HS-5 (cell line): ENCODE results near the gene GPATCH8.
"Not testable (repeated sequence)": the region's sequence is repeated elsewhere in the genome, so short reads cannot be mapped to it uniquely, and the experiment has no call there.

ENCODE experiments used
- DNase-seq: peaks from one replicate; pipeline ENCODE4 v3.0.0-alpha.2; 2012; ENCODE audit warnings: low read depth

GPATCH8 gene

DNA sequence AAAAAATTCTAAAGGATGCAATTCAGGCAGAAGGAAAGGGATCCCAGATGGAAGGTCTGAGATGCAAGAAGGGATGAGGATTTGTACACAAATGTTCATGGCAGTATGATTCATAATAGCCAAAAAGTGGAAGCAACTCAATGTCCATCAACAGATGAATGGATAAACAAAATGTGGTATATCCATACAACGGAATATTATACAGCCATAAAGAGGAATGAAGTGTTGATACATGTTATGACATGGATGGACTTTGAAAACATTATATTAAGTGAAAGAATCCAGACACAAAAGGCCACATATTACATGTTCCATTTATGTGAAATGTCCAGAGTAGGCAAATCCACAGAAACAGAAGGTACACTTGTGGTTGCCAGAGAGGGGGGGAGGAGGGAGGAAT lies 23.9 kb upstream of the GPATCH8 start:
- no peak for DNase-seq

DNA sequence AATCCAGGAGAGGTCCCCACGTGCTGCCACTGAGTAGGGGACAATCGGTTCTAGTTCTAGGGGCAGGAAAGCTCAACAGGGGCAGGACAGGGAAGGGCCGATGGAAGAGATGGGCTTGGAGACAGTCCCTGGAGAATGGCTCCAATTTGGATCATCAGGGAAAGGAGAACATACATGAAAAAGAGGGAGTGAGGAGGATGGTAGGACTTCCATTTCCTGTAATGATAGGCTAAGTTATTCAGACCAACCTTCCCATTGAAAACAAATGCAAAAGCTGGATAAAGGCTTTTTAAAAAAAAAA lies 20.4 kb upstream of the GPATCH8 start:
- DNase-seq = no peak

DNA sequence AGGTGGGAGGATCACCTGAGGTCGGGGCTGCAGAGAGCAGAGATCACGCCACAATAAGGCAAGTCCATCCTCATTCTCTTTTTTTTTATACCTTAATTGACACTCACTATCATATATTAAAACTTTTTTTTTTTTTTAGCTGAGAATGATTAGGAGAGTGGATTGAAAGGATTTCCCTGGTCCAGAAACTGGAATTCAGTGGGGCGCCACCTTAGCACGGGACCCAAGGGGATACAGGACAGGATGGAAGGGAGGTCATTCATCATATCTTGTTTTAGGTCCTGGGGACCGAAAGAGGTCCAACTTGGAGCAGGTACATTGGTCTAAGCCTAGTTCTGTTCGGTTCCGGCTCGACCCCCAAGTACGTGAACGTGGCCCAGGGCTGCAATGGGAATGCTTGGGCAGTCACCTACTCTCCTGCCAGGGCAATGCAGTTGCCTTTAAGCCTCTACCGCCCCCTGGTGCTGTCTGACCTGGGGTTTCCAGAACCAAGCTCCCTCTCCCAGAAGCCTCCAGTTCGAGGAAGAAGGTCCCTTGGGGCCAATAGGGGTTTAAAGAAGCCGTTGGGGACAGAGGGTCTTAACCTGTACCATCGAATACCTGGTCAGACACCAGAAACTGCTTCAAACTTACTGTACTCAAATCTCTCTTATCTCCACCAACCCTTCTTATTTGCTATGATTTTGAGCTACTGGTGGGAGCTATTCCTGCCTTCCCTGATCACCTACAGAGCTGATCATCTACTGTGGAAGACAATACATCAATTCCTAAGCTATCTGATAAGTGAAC lies 19.9 kb upstream of the GPATCH8 start:
- no peak for DNase-seq

DNA sequence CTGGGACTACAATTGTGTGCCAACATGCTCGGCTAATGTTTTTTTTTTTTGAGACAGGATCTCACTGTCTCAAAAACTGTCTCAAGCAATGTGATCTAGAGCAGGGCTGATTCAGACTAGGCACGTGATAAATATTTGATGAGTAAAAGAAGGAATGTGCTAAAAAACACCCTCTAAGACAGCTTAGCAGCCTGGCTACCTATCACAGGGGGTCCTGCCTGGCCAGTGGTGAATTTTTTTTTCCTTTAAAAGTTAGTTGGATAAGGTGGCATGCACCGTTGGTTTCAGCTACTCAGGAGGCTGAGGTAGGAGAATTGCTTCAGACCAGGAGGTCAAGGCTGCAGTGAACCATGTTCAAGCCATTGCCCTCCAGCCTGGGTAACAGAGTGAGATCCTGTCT lies 14.8 kb upstream of the GPATCH8 start:
- DNase-seq = no peak

DNA sequence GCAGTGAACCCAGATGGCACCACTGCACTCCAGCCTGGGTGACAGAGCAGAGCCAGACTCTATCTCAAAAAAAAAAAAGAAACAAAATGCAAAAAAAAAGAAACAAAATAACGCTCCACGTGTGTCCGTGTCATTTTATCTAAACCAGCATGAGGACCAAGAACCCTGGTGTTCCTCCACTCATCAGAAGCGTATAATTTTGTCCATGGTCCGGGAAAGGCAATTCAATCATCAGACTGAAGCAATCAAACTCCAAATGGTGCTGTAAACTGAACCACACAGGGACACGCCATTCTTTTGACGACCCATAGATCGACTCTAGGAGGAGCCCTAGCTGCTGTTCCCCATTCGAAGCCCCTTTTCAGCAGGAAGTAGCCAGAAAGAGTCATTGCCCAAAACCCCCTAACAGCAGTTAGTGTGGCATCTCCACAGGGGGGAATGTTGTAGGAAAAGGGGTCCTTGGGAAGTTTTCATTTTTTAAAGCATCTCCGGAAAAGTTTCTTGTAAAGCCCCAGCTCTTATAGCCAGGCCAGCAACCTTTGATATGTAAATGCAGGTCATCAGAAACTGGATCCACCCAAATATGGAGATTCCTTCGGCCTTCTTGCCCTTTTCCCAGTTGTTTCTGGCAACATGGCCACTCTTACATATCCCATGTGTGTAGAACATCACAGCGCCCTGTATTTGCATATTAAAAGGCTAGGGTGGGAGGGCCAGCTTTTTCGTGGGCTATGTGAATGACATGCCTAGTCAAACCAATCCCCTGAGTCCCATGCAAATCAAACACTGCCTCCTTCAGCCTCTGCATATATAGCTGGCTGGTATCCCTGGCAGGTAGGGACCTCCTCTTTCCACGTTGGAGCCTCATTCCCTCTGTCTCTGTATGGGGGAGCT lies 8.3 kb upstream of the GPATCH8 start:
- not testable (repeated sequence) for DNase-seq

DNA sequence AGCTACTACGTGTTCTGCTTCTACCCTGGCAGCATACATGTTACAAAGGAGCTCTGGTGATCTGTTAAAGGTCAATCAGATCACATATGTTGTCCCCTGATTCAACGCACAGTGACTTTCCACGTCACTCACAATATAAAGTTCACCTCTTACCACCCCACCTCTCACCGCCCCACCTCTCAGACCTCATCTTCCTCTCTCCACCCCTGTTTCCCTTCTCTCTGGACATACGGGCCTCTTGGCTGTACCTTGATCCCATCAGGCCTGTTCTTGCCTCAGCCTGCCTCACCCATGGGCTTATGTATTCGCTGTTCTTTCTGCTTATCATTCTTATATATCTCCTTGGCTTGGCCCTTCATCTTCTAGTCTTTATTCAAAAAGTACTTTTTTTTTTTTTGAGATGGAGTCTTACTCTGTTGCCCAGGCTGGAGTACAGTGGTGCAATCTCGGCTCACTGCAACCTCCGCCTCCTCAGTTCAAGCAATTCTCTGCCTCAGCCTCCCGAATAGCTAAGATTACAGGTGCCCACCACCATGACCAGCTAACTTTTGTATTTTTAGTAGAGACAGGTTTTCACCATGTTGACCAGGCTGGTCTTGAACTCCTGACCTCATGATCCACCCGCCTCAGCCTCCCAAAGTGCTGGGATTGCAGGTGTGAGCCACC lies 3.9 kb upstream of the GPATCH8 start:
- DNase-seq = not testable (repeated sequence)

DNA sequence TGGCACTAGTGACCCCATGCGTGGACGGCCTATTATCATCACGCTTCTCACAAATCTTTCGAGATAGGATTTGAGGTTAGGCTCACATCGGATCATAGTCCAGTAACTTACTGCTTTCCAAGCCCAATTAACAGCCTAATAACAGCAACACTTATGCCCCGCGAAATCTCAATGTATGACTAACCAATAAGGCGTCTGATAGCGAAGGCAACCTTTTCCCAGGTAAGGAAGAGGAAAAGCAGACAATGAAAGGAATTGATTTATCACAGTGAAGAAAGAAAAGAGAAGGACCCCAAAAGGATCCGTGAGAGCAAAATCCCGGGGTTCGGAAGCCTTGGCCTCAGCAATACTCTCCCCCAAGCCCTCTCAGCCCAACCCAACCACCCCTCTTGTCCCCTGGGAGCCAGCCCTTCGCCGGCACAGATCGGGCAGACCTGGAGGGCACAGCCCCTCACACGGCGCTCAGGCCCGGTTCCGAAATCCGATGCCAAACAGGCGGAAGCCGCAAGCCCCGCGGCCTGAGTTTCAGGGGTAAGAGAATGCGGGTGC lies 534 bp downstream of the GPATCH8 start:
- DNase-seq = no peak

DNA sequence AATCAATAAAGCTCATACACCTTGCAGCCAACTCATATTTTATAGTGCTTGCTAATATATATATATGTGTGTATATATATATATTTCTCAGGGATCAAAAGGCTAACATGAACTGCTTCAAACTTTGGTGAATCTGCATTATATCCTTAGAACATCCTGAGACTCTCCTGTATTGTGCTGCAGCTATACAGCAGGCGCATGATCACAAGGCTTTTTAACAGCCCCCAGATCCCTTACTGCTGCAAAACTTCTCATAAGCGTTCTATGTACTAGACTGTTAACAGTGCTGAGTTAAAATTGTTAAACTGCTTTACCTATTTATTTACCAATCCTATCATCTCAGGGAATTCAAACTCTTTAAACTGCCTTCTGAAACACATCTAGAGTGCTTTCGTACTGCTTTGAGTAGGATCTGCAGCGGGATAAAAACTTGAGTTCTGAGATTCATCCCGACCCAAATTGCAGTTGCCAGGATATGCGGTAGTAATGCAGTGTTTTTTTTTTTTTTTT lies 1.3 kb downstream of the GPATCH8 start:
- no peak for DNase-seq

DNA sequence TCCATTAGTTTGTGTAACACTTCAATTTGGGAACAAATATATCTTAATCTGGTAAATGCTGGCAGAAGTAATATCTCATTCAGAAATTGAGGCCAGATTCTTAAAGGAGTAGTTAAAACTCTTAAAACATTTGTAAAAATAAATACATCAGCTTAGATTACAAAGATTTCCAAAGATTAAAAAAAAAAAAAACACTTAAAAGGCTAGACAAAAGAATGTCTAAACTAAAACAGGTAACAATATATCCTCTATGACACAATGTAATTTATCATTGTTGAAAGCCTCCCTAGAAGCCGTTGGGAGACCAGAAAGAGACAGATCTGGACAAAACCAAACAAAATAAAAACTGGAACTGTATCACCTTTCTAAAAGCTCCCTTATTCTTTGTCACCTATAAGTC lies 3.5 kb downstream of the GPATCH8 start:
- DNase-seq = no peak

DNA sequence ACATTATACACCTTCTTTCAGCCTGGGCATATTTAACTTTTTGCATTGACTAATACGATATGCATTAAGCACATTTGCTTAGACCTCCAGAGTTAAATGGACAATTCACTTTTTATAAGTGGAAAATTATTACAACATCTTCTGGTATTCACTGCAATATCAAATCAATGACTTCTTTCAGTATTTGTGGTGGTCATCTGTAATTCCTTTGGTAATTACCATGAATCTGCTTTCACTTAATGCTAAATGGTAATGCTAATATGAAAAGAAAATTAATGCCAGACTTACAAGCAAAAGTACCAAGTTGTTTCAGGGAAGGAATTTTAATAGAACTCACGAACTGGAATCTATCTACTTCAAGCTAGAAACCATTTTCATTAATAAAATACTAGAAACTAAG lies 6.4 kb downstream of the GPATCH8 start:
- no peak for DNase-seq

DNA sequence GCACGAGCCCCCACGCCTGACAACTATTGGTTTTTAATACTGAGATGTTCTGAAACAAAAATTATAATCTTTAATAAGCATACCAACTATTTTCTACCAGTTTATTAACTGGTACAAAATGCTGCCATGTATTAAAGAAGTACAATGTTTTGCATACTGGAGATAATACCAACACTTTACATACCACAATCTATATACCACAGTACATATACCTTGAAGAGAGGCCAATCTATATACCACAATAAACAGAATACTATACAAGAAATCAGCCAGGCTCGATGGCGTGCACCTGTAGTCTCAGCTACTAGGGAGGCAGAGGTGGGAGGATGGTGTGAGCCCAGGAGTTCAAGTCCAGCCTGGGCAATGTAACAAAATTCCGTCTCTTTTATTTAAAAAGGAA lies 9.9 kb downstream of the GPATCH8 start:
- DNase-seq = no peak

DNA sequence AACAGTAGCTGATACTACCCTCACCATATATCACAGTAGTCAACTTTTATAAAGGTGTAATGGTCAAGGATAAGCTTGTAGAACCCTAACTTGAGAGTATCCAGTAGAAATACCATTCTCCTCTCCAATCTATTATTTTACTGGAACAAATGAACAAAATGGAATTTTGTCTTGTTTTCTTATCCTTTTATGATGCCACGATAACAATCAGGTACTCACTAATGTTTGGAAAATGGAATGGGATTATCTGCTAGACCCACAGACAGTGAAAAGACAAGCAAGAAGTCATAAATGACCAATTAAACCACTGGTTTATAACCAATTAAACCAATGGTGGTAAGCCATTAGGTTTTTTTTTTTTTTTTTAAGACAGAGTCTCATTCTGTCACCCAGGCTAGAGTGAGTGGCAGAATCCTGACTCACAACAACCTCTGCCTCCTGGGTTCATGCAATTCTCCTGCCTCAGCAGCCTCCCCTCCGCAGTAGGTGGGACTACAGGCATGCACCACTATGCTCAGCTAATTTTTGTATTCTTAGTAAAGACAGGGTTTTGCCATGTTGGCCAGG lies 10.4 kb downstream of the GPATCH8 start:
- no peak for DNase-seq

DNA sequence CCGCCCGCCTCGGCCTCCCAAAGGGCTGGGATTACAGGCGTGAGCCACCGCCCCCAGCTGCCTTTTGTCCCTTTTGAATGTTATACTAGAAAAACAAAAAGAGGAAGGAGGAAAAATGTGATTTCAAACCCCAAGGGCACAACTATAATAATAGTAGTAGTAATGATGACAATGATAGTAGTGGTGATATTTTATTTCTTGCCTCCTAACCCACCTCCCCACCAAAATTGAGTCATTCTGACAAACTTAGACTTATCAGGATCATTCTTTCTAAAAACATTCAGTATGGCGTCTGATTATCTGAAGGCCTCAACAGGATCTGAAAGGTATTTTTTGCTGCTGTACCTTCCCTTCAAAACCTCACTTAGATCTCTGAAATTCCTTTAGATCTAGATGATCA lies 13.6 kb downstream of the GPATCH8 start:
- no peak for DNase-seq

DNA sequence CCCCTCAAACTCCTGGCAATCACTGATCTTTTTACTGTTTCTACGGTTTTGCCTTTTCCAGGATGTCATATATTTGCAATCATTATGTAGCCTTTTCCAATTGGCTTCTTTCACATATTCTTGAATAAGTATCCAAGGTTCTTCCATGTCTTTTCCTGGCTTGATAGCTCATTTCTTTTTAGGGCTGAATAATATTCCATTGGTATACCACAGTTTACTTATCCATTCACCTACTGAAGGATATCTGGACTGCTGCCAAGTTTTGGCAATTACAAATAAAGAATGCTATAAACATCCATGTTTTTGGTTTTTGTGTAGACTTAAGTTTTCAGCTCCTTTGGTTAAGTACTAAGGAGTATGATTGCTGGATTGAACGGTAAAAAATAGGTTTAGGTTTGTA lies 16.0 kb downstream of the GPATCH8 start:
- no peak for DNase-seq

DNA sequence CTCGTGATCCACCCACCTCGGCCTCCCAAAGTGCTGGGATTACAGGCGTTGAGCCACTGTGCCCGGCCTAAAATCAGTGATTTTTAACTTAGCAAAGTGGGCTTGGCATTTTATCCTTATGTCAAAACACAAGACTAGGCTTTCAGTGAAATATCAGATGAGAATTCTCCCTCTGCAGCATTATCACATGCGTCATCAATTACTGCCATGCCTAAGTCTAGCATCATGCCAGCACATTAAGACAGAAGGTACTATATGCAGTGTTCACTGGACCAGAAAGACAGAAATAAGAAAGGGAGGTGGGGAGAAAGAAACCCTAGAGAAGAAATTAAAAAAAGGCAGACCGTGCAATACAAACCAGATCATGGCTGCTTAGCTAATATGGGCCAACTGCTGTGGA lies 29.8 kb downstream of the GPATCH8 start:
- DNase-seq = peak; percentile 14

DNA sequence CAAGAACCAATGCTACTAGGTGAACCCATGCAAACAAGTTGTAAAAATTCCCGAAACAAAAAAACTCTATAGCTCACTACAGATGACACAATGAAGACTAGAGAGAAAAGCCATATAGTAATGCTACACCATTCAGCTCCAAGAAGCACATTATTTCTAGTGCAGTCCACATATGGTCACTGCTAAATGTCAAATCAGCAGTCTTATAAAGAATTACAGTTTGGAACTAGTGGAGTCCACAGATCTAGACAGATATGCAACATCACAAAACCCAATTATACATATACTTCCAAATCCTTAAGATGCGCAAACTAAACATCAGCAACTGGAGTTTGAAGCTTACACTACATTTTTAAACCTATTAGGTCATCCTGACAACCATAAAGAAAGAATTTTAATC lies 33.5 kb downstream of the GPATCH8 start:
- no peak for DNase-seq

DNA sequence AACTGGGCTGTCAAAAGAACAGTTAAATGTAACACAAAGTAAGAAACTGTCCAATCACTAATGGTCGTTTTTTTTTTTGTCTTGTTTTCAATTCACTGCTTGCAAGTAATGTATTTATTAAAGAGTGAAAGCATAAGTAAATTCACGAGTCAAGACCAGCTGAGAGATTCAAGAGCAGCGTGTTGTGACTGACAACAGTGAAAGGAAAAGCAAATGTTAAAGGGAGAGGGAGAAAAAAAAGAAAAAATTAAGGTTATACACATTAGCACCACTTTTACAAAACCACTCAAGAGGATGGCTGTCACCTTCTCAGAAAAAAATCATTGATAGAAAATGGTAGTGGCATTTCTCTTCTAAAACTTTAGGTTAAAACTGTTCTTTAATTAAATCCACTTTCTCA lies 36.1 kb downstream of the GPATCH8 start:
- DNase-seq = no peak

DNA sequence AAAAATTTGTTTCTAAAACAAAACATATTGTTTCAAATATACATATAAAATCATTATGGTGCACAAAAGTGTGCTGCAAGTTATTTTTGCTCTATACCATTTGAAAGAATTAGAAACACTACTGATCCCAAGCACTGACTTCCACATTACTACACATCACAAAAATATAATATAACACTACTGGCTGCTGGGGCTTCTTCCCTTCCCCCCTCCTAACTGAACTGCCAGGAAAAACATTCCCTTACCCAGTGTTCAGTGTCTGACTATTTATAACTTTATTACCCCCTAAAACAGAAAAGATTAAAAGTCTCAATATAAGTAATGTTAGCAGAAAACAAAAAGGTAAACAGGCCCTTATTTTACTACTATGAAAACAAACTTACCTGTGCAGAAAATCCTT lies 36.9 kb downstream of the GPATCH8 start:
- DNase-seq = no peak

DNA sequence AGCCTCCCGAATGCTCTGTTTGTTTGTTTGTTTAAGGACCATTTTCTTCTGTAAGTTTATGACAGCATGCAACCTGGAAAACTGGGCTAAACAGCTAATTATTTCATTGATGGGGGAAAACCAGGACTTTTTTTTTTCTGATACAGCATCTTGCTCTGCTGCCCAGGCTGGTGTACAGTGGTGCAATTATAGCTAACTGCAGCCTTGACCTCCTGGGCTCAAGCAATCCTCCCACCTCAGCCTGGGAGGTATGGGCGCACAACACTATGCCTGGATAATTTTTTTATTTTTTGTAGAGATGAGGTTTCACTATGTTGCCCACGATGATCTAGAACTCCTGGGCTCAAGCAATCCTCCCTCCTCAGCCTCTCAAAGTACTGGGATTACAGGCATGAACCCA lies 37.3 kb downstream of the GPATCH8 start:
- DNase-seq = no peak

DNA sequence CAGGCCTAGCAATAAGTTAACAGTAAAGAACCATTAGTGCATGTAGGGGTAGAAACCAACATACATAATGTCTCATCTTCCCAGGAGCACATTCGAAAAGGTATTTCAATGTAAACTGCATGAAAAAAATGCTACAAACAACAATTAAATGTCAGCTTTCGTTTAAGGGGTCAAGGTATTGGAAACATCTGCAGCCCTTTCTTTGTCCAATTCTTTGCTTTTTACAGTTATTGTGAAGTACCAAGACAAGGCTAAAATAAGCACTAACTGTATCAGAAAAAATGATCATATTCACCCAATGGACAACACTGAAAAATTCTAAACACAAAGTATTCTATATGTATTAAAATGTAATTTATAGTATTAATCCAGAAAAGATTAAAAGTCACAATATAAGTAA lies 37.9 kb downstream of the GPATCH8 start:
- no peak for DNase-seq

DNA sequence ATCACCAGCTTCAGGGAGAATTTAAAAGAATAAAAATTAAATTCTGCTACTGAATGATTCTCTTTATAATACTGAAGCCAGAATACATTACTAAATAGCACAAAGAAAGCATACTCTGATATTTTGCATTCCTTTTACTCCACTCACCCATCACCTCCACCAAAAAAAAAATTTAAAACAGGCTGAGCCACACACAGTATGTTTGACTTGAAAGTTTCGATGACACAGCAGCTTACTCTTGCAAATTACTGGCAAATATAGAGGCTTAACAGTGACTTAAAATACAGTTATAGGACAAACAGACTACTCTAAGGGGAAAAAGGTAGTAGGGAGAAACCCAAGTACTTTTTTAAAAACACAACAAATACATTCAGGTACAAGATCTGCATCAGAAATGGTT lies 39.2 kb downstream of the GPATCH8 start:
- DNase-seq = no peak

DNA sequence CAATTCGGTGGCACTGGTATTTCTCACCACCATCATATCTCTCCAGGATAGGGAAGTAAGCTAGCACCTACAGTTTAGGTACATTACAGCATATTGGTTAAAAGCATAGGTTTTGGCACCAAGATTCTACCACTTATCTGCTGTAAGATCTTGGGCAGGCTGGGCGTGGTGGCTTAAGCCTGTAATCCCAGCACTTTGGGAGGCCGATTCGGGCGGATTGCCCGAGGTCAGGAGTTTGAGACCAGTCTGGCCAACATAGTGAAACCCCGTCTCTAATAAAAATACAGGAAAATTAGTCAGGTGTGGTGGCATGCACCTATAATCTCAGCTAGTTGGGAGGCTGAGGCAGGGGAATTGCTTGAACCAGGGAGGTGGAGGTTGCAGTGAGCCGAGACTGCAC lies 51.4 kb downstream of the GPATCH8 start:
- no peak for DNase-seq
